Central memory CD8-positive, alpha-beta T cell (primary cell): ENCODE data around the gene TSPAN14.
"Not testable (repeated sequence)": the region's sequence is repeated elsewhere in the genome, so short reads cannot be mapped to it uniquely, and the experiment has no call there.

Experiments used
- ATAC-seq: fragments of 150-1000 bp; cut with Tn5 transposase; replicated peaks from 2 replicates; pipeline ENCODE4 v1.10.0; 2022; ENCODE audit warnings: mild to moderate bottlenecking, moderate FRiP score, moderate number of reproducible peaks; ENCODE audit not compliant: poor library complexity, severe bottlenecking; ENCODE audit errors: extremely low read depth
- DNase-seq, 2 donors: peaks; one replicate each; pipeline ENCODE4 v3.0.0; 2021; ENCODE audit warnings: low spot score in 2 of 2
- H3K27ac Mint-ChIP-seq: one replicate; pipeline ENCODE4 v1.8.0; 2022; ENCODE audit warnings: low read depth, mild to moderate bottlenecking, moderate library complexity, mixed read lengths
- H3K27me3 Mint-ChIP-seq: one replicate; pipeline ENCODE4 v1.8.0; 2022; ENCODE audit warnings: mixed read lengths
- H3K36me3 Mint-ChIP-seq: one replicate; pipeline ENCODE4 v1.8.0; 2022; ENCODE audit warnings: mild to moderate bottlenecking, moderate library complexity, mixed read lengths; ENCODE audit not compliant: insufficient read depth
- H3K4me1 Mint-ChIP-seq: one replicate; pipeline ENCODE4 v1.8.0; 2022; ENCODE audit warnings: mixed read lengths
- H3K4me3 Mint-ChIP-seq: one replicate; pipeline ENCODE4 v1.8.0; 2022; ENCODE audit warnings: mild to moderate bottlenecking, moderate library complexity, mixed read lengths
- H3K9me3 Mint-ChIP-seq: one replicate; pipeline ENCODE4 v1.8.0; 2022; ENCODE audit warnings: mixed read lengths

The TSPAN14 gene

GRCh38 chr10:80529604-80530003 is 75.5 kb downstream of the TSPAN14 start:
- DNase-seq (no peak), ATAC-seq (peak; percentile 82)
- Mint-ChIP-seq H3K9me3 (no peaks in the 10 kb centered on the region), H3K4me3 (no peak overlapping the region), H3K36me3 (peaks cover 6% of the 10 kb centered on the region), H3K27me3 (no peaks in the 10 kb centered on the region), H3K27ac (peak overlapping the region; percentile 45), H3K4me1 (peaks cover 50% of the 10 kb centered on the region)

DNA sequence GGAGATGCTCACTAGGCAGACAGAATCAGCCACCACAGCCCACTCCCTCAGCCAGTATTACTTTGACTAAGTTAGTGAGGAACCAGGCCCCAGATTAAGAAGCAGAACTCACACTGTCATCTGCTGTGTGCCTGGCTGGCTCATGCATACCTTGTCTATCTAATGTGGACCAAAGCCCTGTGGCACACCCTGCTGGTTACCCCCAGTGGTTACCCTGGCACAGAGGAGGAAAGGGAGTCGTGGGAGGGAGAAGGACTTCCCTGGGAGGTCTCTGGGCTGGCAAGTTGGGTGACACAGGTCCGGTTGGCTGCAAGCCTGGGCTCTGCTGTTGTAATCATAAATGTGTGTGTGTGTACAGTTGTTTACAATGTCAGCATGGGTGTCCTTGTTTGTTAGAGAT is 76.1 kb downstream of the TSPAN14 start:
- H3K4me3 Mint-ChIP-seq, result no peak overlapping the region
- H3K27ac Mint-ChIP-seq, result peak overlapping the region; percentile 45
- ATAC-seq, result peak; percentile 52
- no peaks in the 10 kb centered on the region for H3K9me3 Mint-ChIP-seq
- H3K27me3 Mint-ChIP-seq, result no peaks in the 10 kb centered on the region
- peaks cover 7% of the 10 kb centered on the region for H3K36me3 Mint-ChIP-seq
- DNase-seq, result no peak
- peaks cover 48% of the 10 kb centered on the region for H3K4me1 Mint-ChIP-seq

DNA sequence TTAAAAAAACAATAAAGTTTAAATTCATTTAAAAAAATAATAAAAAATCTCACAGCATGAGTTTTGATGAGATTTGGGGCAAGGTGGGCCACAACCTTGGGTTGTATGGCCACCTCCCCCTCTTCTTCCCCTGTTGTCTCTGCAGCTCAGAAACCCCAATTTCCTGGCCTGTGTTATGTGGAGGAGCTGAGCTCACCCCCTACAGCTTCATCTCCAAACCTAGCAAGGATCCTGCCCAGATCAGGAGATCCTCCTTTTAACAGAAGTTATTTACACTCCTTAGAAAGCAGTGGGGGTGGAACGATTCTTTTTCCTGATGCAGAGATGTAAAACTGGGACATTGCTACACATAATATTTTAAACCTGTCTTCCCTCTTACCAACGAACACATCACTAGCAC is 76.7 kb downstream of the TSPAN14 start:
- Mint-ChIP-seq H3K4me3 (peak overlapping the region; percentile 14), H3K27me3 (no peaks in the 10 kb centered on the region), H3K36me3 (peaks cover 11% of the 10 kb centered on the region), H3K9me3 (no peaks in the 10 kb centered on the region), H3K27ac (peak overlapping the region; percentile 36), H3K4me1 (peaks cover 50% of the 10 kb centered on the region)
- peak; percentile 30 for ATAC-seq
- DNase-seq, result no peak

- DNase-seq, result no peak
- H3K27me3 Mint-ChIP-seq, result no peaks in the 10 kb centered on the region
- no peak for ATAC-seq
- no peak overlapping the region for H3K4me3 Mint-ChIP-seq
- peaks cover 52% of the 10 kb centered on the region for H3K4me1 Mint-ChIP-seq
- peak overlapping the region; percentile 83 for H3K27ac Mint-ChIP-seq
- peaks cover 19% of the 10 kb centered on the region for H3K36me3 Mint-ChIP-seq
- H3K9me3 Mint-ChIP-seq, result no peaks in the 10 kb centered on the region
Measured at GRCh38 chr10:80532571-80532970, 78.5 kb downstream of the TSPAN14 start.

- H3K4me3 Mint-ChIP-seq, H3K27ac Mint-ChIP-seq, H3K9me3 Mint-ChIP-seq, DNase-seq, ATAC-seq, H3K27me3 Mint-ChIP-seq: not testable (repeated sequence)
- Mint-ChIP-seq H3K36me3 (peaks cover 16% of the 10 kb centered on the region), H3K4me1 (peaks cover 49% of the 10 kb centered on the region)
Measured at GRCh38 chr10:80534059-80534458, 79.9 kb downstream of the TSPAN14 start.

- Mint-ChIP-seq H3K4me1 (peaks cover 48% of the 10 kb centered on the region), H3K36me3 (peaks cover 14% of the 10 kb centered on the region)
- H3K27me3 Mint-ChIP-seq, H3K4me3 Mint-ChIP-seq, H3K9me3 Mint-ChIP-seq, ATAC-seq, DNase-seq, H3K27ac Mint-ChIP-seq: not testable (repeated sequence)
Measured at GRCh38 chr10:80534646-80535045, 80.5 kb downstream of the TSPAN14 start.

- peak; percentile 54 to 61 for DNase-seq
- Mint-ChIP-seq H3K27ac (peak overlapping the region; percentile 93), H3K9me3 (no peaks in the 10 kb centered on the region), H3K4me3 (peak overlapping the region; percentile 83), H3K27me3 (no peaks in the 10 kb centered on the region), H3K36me3 (peaks cover 14% of the 10 kb centered on the region), H3K4me1 (peaks cover 41% of the 10 kb centered on the region)
- ATAC-seq, result peak; percentile 90
Measured at GRCh38 chr10:80535671-80536360, 81.7 kb downstream of the TSPAN14 start.

- Mint-ChIP-seq H3K27ac (peak overlapping the region; percentile 93), H3K36me3 (peaks cover 14% of the 10 kb centered on the region), H3K4me3 (peak overlapping the region; percentile 83), H3K9me3 (no peaks in the 10 kb centered on the region), H3K27me3 (no peaks in the 10 kb centered on the region), H3K4me1 (peaks cover 41% of the 10 kb centered on the region)
- DNase-seq (no peak), ATAC-seq (no peak)
Measured at GRCh38 chr10:80536361-80536835, 82.3 kb downstream of the TSPAN14 start.

- Mint-ChIP-seq H3K27ac (peak overlapping the region; percentile 93), H3K27me3 (no peaks in the 10 kb centered on the region), H3K4me1 (peaks cover 39% of the 10 kb centered on the region), H3K4me3 (peak overlapping the region; percentile 52), H3K36me3 (peaks cover 14% of the 10 kb centered on the region), H3K9me3 (no peaks in the 10 kb centered on the region)
- no peak for ATAC-seq
- no peak for DNase-seq
Measured at GRCh38 chr10:80537086-80537735, 83.1 kb downstream of the TSPAN14 start.

GRCh38 chr10:80537736-80538480 is 83.8 kb downstream of the TSPAN14 start, which contains the start of gene SH2D4B:
Gene SH2D4B, plus strand, starts transcription at chr10:80537902. Its CDS starts 430 bp downstream, at chr10:80538332.
- Mint-ChIP-seq H3K36me3 (peaks cover 12% of the 10 kb centered on the region), H3K4me1 (peaks cover 35% of the 10 kb centered on the region), H3K9me3 (no peaks in the 10 kb centered on the region), H3K27ac (peak within 1 kb of the TSS; percentile 93), H3K4me3 (peak within 1 kb of the TSS; percentile 52), H3K27me3 (no peaks in the 10 kb centered on the region)
- DNase-seq, result no peak
- ATAC-seq, result no peak

DNA sequence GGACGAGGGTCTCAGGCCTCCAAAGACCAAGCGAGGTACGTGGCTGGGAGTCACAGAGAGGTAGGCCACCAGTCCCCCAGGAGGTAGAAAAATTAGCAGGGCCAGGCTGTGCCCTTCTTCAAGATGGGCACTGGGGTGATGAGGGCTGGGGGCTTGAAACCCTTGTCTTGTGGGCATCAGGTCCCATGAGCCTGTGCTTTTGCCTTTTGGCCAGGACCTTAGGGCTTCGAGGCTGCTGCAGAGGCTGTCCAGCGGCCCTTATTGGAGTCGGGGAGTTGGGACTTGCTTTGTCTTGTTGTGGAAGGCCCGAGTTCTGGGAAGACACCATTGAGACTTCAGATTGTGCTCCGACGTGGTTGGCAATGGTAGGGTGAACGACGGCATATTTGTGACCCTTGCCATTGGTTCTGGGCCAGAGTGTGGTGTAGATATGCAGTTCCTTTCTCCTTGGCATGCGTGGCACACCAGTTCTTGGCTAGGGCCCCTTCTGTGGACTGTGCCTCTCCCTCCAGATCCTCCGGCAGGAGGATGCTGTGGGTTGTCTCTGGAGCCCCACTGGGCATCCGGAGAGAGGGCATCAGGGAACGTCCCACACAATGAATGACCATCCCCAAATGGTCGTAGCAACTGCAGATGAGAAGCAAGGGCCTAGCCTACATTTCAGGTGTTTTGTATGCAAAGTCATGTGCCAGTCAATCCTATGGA is 84.5 kb downstream of the TSPAN14 start:
- no peaks in the 10 kb centered on the region for H3K9me3 Mint-ChIP-seq
- no peak for DNase-seq
- H3K4me1 Mint-ChIP-seq, result peaks cover 34% of the 10 kb centered on the region
- no peak overlapping the region for H3K27ac Mint-ChIP-seq
- no peaks in the 10 kb centered on the region for H3K27me3 Mint-ChIP-seq
- no peak overlapping the region for H3K4me3 Mint-ChIP-seq
- ATAC-seq, result no peak
- peaks cover 12% of the 10 kb centered on the region for H3K36me3 Mint-ChIP-seq

GRCh38 chr10:80539421-80540031 is 85.4 kb downstream of the TSPAN14 start:
- no peak for DNase-seq
- Mint-ChIP-seq H3K9me3 (no peaks in the 10 kb centered on the region), H3K4me1 (peaks cover 34% of the 10 kb centered on the region), H3K27ac (no peak overlapping the region), H3K27me3 (no peaks in the 10 kb centered on the region), H3K4me3 (no peak overlapping the region), H3K36me3 (peaks cover 12% of the 10 kb centered on the region)
- no peak for ATAC-seq
